Calu3 (cell line): ENCODE data around the gene HIVEP3. TPM values are rescaled to one million over a fixed set of nuclear protein-coding genes. Genes with fewer than 3 reads are reported as not detected.

Experiments used
- BruUV-seq: library from RNA; stranded (reverse); fragments of 400-500 nt; replicated peaks from 2 replicates; lab custom pipeline; 2021; lab: Mats Ljungman, UMichigan
- CTCF ChIA-PET: fragments of 300-600 bp; sonication (Branson Sonifier 250); formaldehyde crosslinking; loops from one replicate; lab custom pipeline; 2022; ENCODE audit warnings: antibody characterized with exemption; lab: Charles Lee
- DNase-seq: peaks from one replicate; pipeline ENCODE4 v3.0.0; 2022
- H3K27ac Mint-ChIP-seq: one replicate; pipeline ENCODE4 v1.8.0; 2022; ENCODE audit warnings: mixed read lengths; ENCODE audit not compliant: unreplicated experiment
- H3K27me3 Mint-ChIP-seq: one replicate; pipeline ENCODE4 v1.8.0; 2022; ENCODE audit warnings: mixed read lengths; ENCODE audit not compliant: unreplicated experiment
- H3K36me3 Mint-ChIP-seq: one replicate; pipeline ENCODE4 v1.8.0; 2022; ENCODE audit warnings: mild to moderate bottlenecking, moderate library complexity, mixed read lengths; ENCODE audit not compliant: insufficient read depth, unreplicated experiment
- H3K4me1 Mint-ChIP-seq: one replicate; pipeline ENCODE4 v1.8.0; 2022; ENCODE audit warnings: mild to moderate bottlenecking, low read depth, mixed read lengths; ENCODE audit not compliant: unreplicated experiment
- H3K4me3 Mint-ChIP-seq: one replicate; pipeline ENCODE4 v1.8.0; 2022; ENCODE audit warnings: mild to moderate bottlenecking, low read depth, moderate library complexity, mixed read lengths; ENCODE audit not compliant: unreplicated experiment
- H3K9me3 Mint-ChIP-seq: one replicate; pipeline ENCODE4 v1.8.0; 2022; ENCODE audit warnings: low read depth, mixed read lengths; ENCODE audit not compliant: unreplicated experiment
- CTCF ChIP-seq: fragments of 200-600 bp; IDR thresholded peaks from one replicate; pipeline ENCODE4 v1.8.0; 2022; ENCODE audit warnings: antibody characterized with exemption; ENCODE audit not compliant: unreplicated experiment
- intact Hi-C: fragments of 100-400 bp; cut with micrococcal nuclease; formaldehyde crosslinking; loops from one replicate; pipeline ENCODE4 v1.10.0; 2022; ENCODE audit not compliant: unreplicated experiment
- total RNA-seq: library from RNA; stranded (reverse); gene quantifications from 2 replicates; pipeline ENCODE4 v1.2.3, GENCODE V29; 2022

The HIVEP3 gene
- total RNA-seq, 1 experiment from 2014 or later: 9.0 TPM

GRCh38 chr1:41642922-41643821 is 275.6 kb downstream of the HIVEP3 start:
- Mint-ChIP-seq H3K4me1 (no peaks in the 10 kb centered on the region), H3K27me3 (no peaks in the 10 kb centered on the region), H3K27ac (no peak overlapping the region), H3K4me3 (no peak overlapping the region), H3K9me3 (no peaks in the 10 kb centered on the region), H3K36me3 (no peaks in the 10 kb centered on the region)
- no TSS peak for BruUV-seq
- no peak for DNase-seq
- CTCF ChIA-PET: no interaction called here
- intact Hi-C loops: no loop called here
- TF ChIP-seq CTCF: no peak

GRCh38 chr1:41641941-41642527 is 276.7 kb downstream of the HIVEP3 start:
- DNase-seq: no peak
- Mint-ChIP-seq H3K27ac (no peak overlapping the region), H3K4me1 (no peaks in the 10 kb centered on the region), H3K36me3 (no peaks in the 10 kb centered on the region), H3K27me3 (no peaks in the 10 kb centered on the region), H3K4me3 (no peak overlapping the region), H3K9me3 (no peaks in the 10 kb centered on the region)
- no TSS peak for BruUV-seq
- intact Hi-C loops: no loop called here
- CTCF ChIA-PET: interaction anchor here (0.5 kb wide), 1 partner anchor 14 kb away, joined by 7 read pairs; no protein-coding TSS in a partner anchor
- no peak for TF ChIP-seq CTCF

GRCh38 chr1:41641475-41641814 is 277.3 kb downstream of the HIVEP3 start:
- BruUV-seq: no TSS peak
- intact Hi-C loops: no loop called here
- no peak overlapping the region for H3K27ac Mint-ChIP-seq
- TF ChIP-seq CTCF: no peak
- H3K4me3 Mint-ChIP-seq: no peak overlapping the region
- no peaks in the 10 kb centered on the region for H3K36me3 Mint-ChIP-seq
- no peaks in the 10 kb centered on the region for H3K9me3 Mint-ChIP-seq
- DNase-seq: no peak
- CTCF ChIA-PET: interaction anchor here (0.5 kb wide), 1 partner anchor 14 kb away, joined by 7 read pairs; no protein-coding TSS in a partner anchor
- H3K4me1 Mint-ChIP-seq: no peaks in the 10 kb centered on the region
- no peaks in the 10 kb centered on the region for H3K27me3 Mint-ChIP-seq

- Mint-ChIP-seq H3K27ac (no peak overlapping the region), H3K4me3 (no peak overlapping the region), H3K27me3 (no peaks in the 10 kb centered on the region), H3K4me1 (no peaks in the 10 kb centered on the region), H3K36me3 (no peaks in the 10 kb centered on the region), H3K9me3 (no peaks in the 10 kb centered on the region)
- CTCF ChIA-PET: no interaction called here
- DNase-seq: no peak
- BruUV-seq: no TSS peak
- intact Hi-C loops: no loop called here
- TF ChIP-seq CTCF: no peak
These were observed 277.8 kb downstream of the HIVEP3 start for GRCh38 chr1:41640756-41641474.
